CD4-positive, alpha-beta T cell treated with Interferon gamma for 1 hour (primary cell): Measurements from ENCODE around the gene MAEL.
"Not testable (repeated sequence)": the region's sequence is repeated elsewhere in the genome, so short reads cannot be mapped to it uniquely, and the experiment has no call there.

Experiments used
- DNase-seq: peaks from one replicate; pipeline ENCODE4 v3.0.0-alpha.2; 2020

The MAEL gene

DNA sequence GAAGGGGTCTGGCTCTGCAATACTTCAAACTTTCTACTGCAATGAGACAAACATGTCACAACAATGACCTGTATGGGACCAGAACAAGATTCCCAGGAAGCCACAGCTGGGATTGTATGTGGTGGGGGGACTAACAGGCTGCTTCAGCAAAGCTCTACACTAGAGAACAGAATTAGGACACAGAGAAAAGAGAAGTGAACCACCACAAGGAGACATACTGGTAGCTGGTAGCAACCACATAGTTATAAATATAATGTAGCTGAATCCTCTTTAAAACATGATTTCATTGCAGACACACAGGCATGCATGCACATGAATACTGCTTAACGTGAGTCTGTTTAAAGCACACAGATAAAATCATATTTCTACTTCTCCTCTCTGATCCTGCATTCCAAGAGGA is 10.3 kb upstream of the MAEL start:
- no peak for DNase-seq

DNA sequence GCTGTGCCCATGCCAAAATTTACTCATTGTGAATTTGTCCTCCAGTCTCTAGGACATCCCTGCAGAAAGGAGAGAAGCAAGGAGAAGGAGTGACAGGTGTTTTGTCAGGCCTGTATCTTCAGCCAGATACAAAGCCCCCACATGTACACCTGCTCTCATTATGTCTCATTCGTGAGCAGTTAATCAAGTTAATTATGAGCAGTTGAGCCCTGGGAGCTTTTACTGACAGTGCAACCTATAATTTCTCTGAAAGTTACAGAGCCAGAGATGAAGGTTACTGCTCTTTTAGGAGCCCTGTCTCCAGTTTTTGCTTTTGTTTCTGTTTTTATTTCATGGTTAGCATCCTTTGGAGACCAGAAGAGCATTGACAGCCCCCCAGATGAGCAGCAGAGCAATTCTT is 8.7 kb upstream of the MAEL start:
- DNase-seq: no peak

DNA sequence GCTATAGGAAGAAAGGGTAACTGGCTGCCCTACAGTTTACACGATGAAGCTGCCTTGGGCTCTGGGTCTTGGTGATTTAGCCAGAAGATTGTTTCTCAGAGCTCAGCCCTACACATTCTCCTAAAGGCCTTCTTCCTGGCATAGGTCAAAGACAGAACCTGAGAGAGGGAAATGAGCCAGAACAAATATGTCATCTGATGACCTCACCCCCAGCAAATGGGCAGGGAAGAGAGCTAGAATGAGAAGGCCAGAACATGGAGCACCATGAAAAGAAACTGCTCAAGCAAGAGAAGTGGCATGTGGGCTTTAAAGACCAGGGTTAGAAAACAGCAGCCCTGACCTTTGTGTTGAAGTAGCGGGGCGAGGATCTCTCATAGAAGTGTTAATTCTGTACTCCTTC is 8.3 kb upstream of the MAEL start:
- DNase-seq: no peak

DNA sequence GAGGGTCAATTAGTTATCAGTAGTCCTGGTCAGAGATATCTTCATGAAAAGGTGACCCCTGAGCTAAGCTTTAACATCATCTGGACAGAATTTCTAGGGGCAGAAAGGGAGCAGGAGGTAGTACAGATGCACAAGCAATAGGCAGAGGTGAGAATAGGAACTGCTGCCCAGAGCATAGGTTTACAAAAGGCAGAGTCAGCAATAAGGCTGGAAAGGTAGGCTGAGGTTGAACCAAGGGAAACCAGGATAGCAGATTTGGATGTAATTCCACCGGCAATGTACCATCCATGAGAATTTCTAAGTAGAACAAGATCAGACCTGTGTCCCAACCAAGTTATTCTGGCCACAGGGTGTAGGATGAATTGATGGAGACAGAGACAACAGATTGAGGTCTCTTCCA is 7.5 kb upstream of the MAEL start:
- DNase-seq: no peak

DNA sequence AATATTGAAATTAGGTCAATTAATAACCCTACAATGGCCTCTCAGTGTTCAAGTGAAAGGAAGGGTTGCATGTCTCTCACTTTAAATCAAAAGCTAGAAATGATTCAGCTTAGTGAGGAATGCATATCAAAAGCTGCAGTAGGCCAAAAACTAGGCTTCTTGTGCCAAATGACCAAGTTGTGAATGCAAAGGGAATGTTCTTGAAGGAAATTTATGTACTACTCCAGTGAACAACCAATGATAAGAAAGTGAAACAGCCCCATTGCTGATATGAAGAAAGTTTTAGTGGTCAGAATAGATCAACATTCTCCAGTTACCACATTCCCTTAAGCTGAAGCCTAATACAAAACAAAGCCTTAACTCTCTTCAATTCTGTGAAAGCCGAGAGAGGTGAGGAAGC is 10.0 kb downstream of the MAEL start:
- no peak for DNase-seq

DNA sequence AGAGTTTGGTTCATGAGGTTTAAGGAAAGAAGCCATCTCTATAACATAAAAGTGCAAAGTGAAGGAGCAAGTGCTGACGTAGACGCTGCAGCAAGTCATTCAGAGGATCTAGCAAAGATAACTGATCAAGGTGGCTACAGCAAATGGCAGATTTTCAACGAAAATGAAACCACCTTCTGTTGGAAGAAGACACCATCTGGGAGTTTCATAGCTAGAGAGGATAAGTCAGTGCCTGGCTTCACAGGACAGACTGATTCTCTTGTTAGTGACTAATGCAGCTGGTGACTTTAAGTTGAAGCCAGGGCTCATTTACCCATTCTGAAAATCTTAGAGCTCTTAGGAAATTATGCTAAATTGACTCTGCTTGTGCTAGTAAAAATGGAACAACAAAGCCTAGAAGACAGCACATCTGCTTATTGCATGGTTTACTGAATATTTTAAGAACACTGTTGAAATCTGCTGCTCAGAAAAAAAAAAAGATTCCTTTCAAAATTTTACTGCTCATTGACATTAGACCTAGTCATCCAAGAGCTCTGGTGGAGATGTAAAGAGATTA is 10.5 kb downstream of the MAEL start:
- DNase-seq: no peak

DNA sequence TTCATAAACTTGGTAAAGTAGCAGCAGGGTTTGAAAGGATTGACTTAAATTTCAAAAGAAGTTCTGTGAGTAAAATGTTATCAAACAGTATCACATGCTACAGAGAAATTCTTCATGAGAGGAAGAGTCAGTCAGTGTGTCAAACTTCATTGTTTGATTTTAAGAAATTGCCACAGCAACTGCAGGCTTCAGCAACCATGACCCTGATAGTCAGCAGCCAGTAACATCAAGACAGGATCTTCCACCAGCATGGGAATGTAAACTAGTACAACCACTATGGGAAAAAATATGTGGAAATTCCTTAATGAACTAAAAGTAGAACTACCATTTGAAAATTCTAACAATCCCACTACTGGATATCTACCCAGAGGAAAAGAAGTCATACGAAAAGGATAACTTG is 11.5 kb downstream of the MAEL start:
- DNase-seq: no peak

DNA sequence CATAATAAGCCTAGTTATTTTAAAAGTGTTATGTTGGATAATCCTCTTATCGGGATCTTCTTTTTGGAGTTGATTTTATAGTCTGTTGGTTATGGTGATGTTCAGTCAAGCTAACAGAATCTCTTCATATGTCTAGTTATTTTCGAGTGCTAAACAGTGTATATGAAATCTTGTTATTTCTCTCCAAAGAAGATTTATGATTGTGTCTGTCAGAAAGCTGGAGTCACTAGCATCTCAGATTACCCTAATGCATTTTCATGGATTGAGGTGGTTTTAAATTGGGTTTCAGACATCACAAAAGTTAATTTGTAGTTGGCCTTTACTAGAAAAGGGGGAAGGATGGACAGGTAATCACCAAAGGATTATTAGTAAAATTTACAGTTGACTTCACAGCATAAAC is 13.3 kb downstream of the MAEL start:
- no peak for DNase-seq

DNA sequence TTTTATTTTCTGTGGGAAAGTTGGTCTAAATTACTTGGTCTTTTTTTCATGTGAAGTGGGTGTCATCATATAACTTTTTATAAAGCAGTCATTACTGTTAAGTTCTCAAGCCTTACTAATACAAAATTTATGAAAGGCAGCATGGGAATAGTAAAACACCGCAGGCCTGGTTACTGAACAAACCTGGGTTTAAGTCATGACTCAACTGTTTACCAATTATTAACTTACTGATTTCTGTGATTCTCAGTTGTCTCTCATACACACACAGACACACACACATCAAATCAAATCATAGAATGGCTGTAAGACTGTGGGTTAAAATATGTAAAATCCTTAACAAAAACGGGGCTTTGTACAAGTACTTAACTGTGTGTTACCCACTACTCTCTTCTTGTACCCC is 14.6 kb downstream of the MAEL start:
- no peak for DNase-seq

DNA sequence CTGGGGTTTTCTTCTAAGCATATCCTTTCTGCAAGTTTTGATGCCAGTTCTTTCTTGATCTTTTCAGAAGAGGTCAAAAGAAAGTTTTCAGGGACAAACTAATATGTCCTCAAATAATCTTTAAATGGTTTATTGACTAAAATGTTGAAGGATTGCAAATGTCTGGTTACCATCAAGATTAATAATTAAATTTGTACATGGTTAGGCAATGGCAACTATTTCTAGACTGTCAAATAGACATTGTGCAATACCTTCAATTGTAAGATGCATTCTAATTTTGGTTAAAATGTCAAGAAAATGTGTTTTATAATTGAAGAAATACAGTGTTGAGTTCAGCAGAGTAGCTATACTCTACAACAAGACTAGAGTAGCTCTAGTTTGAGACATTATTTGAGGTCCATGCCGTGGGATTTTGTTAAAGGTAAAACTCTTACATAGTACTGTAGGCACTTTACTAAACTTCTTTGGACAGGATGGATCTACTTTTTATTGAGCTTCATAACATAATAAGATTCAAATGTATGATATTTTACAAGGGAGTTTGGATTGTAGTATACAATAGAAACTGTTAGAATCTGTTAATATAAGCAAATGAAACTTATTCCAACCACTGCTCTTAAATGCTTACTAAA is 22.6 kb downstream of the MAEL start:
- no peak for DNase-seq

DNA sequence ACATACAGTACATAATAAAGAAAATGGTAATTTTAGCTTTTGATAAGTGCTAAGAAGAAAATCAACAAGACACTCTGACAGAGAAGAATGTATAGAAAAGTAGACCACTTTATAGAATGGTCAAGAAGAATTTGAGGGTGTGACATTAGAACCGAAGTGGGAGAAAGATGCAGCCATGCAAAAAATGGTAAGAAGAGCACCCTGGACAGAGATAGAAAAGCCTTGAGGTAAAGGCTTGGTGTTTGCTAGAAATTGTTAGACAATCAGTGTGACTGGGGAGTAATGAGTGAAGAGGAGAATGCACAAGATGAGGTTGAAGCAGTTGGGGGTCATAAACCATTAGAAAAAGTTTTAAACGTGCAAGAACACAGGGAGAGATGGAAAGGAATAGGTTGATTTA is 23.5 kb downstream of the MAEL start:
- DNase-seq: no peak

DNA sequence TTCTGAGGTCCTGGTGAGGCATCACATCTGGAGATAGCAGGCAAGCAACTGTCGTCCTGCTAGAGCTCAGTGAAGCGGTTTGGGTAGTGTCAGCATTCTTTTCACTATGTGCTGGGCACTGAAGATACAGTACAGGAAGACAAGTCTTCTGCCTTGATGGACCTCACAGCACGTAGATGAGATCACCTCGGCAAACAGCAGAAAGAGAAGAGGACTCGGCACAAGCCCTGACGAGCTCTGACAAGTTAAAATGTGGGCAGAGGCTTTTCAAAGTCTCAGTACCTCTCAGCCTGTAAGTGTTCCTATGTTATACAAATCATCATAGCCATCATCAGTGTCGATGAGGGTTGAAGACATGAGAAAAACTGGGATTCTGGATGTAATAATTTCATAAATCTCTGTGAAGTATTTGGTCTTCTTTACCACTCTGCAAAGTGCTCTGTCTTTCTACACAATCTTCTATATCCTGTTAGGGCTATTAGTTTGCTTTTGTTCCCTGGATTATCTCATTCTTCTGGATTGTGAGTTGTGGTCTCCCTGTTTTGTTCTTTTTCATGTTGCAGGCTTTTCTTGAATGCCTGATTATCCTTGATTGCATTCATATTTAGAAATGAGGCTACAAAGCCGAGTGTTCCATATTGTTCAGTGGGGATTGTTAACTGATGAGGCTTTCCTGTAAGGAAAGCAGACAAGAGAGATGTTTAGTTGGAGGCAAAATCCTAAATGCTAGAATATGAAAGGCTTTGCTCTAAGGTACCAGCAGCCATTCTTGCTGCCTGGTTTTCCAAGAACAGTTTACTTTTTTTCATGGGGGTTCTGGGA is 24.2 kb downstream of the MAEL start:
- no peak for DNase-seq

DNA sequence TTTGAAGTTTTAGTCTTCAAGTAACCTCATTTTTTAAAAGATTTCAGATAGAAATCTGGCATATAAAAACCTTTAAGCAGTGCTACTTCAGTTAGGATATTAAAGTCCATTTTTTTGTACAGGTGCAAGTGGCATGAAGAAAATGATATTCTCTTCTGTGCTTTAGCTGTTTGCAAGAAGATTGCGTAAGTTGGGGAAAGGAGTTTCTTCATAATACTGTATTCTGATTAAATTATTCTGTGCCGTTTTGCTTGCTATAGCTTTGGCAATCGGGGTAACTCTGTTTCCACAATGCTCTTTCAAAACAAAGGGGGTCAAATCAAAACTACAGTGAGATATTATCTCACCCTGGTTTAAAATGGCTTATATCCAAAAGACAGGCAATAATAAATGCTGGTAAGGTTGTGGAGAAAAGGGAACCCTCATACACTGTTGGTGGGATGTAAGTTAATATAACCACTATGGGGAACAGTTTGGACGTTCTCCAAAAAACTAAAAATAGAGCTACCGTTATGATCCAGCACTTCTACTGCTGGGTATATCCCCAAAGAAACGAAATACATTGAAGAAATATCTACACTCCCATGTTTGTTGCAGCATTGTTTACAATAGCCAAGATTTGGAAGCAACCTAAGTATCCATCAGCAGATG is 27.1 kb downstream of the MAEL start:
- DNase-seq: no peak

DNA sequence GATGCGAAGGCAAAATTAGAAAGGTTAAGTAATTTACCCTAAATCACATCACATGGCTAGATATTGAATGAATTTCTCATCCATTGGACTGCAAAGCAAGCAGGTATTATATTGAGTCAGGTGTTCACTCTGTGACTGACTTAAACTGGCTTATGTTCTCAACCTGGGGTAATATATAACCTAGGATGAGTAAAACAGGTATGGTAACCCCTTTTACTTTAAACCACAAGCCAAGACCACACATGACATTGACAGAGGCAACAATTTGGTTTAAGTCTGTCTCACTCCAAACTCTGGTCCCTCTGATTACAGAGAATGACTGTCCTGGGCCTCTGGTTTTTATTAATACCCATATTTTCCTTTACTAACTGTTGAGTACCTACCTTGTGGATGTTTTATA is 33.3 kb downstream of the MAEL start:
- no peak for DNase-seq

DNA sequence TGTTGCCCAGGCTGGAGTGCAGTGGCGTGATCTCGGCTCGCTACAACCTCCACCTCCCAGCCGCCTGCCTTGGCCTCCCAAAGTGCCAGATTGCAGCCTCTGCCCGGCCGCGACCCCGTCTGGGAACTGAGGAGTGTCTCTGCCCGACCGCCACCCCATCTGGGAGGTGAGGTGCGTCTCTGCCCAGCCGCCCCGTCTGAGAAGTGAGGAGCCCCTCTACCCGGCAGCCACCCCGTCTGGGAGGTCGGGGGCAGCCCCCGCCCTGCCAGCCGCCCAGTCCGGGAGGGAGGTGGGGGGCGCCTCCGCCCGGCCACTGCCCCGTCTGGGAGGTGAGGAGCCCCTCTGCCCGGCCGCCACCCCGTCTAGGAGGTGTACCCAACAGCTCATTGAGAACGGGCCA is 40.5 kb downstream of the MAEL start:
- not testable (repeated sequence) for DNase-seq

DNA sequence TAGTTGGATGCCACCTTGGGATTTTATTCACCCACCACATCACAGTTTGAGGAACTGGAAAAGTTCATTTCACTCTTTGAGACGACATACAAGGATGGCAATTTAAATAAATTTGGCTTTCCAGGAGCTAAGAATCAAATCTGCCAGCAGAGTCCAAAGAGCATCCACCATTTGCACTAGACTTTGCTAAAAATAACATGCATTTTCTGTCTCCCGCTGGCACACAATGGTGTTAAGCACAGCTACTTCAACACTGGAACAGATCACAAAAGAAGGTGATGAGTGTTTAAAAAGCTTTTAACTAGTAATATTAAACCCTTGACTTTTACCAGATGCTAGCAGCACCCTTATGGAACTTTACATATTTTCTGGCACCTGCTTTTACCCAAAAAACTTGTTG is 44.6 kb downstream of the MAEL start:
- DNase-seq: no peak

DNA sequence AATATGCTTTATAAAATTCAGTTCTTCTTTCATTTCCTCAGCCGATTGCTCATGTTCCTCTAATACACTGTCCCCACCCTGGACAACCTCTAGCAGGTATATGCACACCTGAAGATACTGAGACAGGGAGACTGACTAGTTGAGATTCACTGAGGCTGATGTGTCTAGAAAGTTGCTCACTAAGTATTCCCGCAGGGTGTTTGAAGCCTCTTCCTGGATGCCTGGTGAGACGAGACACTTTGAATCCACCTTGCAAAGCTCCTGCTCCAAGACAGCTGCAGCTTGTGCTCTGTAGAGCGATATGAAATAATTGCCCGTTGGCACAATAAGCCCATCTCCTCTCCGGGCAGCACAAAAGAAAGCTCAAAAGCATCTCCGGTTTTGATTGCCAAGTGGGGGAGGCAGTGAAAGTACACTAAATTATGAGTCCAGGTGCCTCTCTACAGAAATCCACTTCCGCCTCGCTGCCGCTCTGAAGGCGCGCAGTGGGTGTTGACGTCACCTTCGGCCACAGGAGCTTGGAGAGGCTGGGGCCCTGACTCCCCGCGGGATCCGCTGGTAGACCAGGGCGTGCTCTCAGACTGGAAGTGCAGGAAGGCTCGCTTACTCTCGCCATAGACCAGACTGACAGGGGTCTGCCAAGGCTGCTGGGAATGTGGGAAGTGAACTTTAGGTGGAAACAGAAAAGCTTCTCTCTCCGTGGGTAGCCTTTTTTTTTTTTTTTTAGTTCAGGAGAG is 54.8 kb downstream of the MAEL start:
- peak; percentile 68 for DNase-seq

DNA sequence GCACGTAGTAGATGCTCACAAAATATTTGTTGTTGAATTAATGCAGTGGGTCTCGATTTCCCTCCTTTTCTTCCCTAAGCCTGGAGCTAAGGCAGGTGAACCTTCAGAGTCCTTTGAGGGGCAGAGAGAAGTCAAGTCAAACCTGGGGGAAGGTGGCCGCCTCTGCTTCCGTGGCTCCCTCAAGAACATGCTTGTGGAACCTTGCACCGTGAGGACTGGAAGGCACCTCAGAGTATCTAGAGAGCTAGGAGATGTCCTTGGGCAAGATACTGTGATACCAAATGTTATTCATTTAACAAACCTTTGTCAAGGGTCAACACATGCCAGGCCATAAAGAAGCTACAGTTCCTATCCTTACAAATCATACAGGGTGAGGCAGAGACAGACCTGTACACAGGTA is 62.8 kb downstream of the MAEL start:
- no peak for DNase-seq

DNA sequence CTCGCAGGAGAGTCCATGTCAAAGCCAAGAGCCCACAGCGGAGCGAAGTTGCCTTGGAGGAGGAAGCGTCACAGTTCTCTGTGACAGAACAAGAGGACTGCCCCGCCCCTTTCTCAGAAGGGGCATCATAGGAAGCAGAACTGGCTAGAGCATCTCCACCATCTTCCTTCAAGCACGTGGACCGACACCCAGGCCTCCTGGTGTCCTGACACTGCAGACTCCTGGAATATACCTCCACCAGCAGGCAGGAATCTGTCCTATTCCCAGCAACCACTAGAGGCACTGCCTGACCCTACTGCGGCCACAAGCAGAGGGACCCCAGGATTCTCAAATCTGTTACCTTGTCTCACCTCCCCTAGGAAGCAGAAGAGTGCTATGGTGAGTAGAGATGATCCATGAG is 63.3 kb downstream of the MAEL start:
- no peak for DNase-seq

DNA sequence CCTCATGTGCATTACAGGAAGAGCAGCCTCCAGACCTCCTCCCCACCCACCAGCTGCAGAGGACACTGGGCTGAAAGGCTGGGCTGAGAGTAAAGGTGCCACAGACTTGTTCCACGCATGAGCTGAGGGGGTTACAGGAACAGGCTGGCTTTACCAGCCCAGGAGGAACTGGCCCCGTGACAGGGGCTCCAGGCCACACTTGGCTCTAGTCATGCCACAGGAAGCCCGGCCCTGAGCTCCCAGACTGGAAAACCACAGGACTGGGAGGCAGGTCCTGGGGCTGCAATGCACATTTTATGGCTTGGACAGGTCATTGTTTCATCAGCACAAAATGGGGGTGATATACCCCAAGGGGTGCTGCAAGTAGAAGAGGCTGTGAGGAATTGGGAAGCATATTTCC is 65.5 kb downstream of the MAEL start:
- no peak for DNase-seq

DNA sequence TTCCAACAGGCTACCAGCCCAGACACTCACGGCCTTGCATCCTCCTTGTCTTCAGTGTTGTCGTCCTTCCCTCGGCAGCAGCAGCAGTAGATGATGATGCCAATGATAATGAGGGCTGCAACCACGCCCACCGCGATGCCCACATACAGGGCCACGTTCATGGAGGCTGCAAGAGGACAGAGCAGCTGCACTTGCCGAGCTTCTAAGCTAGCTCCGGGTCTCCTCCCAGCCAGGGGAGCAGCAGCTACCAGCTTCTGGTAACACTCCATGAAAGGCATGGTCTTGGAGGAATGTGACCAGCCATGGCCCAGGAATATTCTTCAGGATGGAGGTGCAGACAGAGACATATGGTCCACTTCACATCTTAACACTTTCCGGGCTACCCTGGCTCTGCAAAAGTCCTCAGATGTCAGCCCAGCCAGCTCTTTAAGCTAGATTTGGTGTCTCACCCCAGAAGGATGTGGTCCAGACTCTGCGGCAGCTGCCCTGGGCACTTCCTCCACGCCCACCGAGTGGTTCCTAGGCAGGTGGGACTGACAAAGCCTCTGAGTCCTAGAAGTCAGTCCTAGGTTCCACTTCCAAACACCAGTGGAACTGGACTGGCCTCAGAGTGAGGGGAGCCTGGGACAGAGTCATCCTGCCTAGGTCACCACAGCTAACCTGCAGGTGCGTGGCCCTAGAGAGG is 66.0 kb downstream of the MAEL start:
- no peak for DNase-seq

DNA sequence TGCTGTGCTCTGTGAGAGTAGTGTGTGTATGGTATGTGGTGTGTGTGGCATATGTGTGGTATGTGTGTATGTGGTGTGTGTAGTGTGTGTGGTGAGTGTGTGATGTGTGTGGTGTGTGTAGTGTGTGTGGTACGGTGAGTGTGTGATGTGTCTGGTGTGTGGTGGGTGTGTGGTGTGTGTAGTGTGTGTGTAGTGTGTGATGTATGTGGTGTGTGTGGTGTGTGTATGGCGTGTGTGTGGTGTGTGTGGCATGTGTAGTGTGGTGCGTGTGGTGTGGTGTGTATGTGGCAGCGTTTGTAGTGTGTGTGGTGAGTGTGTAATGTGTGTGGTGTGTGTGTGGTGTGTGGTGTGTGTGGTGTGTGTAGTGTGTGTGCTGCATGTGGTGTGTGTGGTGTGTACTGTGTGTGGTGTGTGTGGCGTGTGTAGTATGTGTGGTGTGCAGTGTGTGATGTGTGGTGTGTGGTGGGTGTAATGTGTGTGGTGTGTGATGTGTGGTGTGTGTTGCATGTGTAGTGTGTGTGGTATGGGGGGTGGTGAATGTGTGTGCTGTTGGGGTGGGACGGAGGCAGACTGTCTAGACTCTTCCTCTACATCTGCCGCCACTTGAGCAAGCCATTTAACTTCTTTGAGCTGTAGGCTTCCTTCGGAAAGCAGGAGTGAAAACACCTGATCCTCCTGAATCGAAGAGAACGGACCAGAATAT is 67.6 kb downstream of the MAEL start:
- DNase-seq: no peak
